IMR-90 (cell line): ENCODE data around the gene NDOR1.

Experiments used
- CTCF ChIP-seq: conservative IDR thresholded peaks from 2 replicates; pipeline ENCODE4 v1.5.1; 2012; ENCODE audit warnings: mild to moderate bottlenecking, low read depth, low read length, improper control_type of control experiment
- POLR2A ChIP-seq: IDR thresholded peaks from 2 replicates; pipeline ENCODE4 v1.6.1; 2012; ENCODE audit warnings: mild to moderate bottlenecking, low read depth, low read length
- RCOR1 ChIP-seq: IDR thresholded peaks from 2 replicates; pipeline ENCODE4 v1.6.1; 2012; ENCODE audit warnings: mild to moderate bottlenecking, low read length, improper control_type of control experiment; ENCODE audit not compliant: insufficient replicate concordance
- RFX5 ChIP-seq: IDR thresholded peaks from 2 replicates; pipeline ENCODE4 v1.8.0; 2012; ENCODE audit warnings: low read depth, mild to moderate bottlenecking, low read length, moderate library complexity
- USF2 ChIP-seq: fragments of 150-350 bp; IDR thresholded peaks from 2 replicates; pipeline ENCODE4 v1.6.1; 2017; ENCODE audit warnings: mild to moderate bottlenecking, antibody characterized with exemption, low read length, low read depth

GRCh38 chr9:137201205-137201868 lies 4.2 kb upstream of the NDOR1 start:
- TF ChIP-seq RFX5 (no peak), RCOR1 (no peak), POLR2A (no peak), USF2 (no peak), CTCF (no peak)
